K562 (cell line): ENCODE data around the gene SLC10A2. TPM values are rescaled to one million over a fixed set of nuclear protein-coding genes. Genes with fewer than 3 reads are reported as not detected.

Experiments used
- AFF1 ChIP-seq, 2 experiments: fragments of 450-650 bp; IDR thresholded peaks; 2 replicates each; pipeline ENCODE4 v1.6.1; 2018; ENCODE audit warnings: mild to moderate bottlenecking in 2 of 2, low read depth in 1 of 2; ENCODE audit not compliant: partially characterized antibody in 2 of 2
- ARID1B ChIP-seq: fragments of 450-650 bp; IDR thresholded peaks from 2 replicates; pipeline ENCODE4 v1.6.1; 2016; ENCODE audit warnings: antibody characterized with exemption, mild to moderate bottlenecking, inconsistent platforms
- MBD2 ChIP-seq: sonication (generic); IDR thresholded peaks from 2 replicates; pipeline ENCODE4 v1.6.1; 2016; ENCODE audit warnings: low read depth, borderline replicate concordance
- PCBP2 ChIP-seq: fragments of 200-400 bp; formaldehyde crosslinking; IDR thresholded peaks from 2 replicates; pipeline ENCODE4 v1.6.1; 2018; ENCODE audit warnings: low read length, low read depth, mild to moderate bottlenecking, moderate library complexity; ENCODE audit not compliant: poor library complexity, severe bottlenecking
- PKNOX1 ChIP-seq: fragments of 450-650 bp; IDR thresholded peaks from 2 replicates; pipeline ENCODE4 v1.6.1; 2016
- SIX5 ChIP-seq, 2 experiments: IDR thresholded peaks; 2 replicates each; pipeline ENCODE4 v1.6.1; 2011; ENCODE audit warnings: low read length in 2 of 2, borderline replicate concordance in 1 of 2, low read depth in 1 of 2, mild to moderate bottlenecking in 1 of 2, moderate library complexity in 1 of 2; ENCODE audit not compliant: insufficient read depth in 1 of 2
- SRSF3 ChIP-seq: fragments of 200-400 bp; formaldehyde crosslinking; IDR thresholded peaks from 2 replicates; pipeline ENCODE4 v1.6.1; 2016; ENCODE audit warnings: mild to moderate bottlenecking, low read length, moderate library complexity; ENCODE audit not compliant: insufficient read depth
- polyA plus RNA-seq, 8 experiments: library from polyadenylated mRNA; depleted of rRNA in 4 of 8; stranded (reverse) in 5 of 8; unstranded in 3 of 8; fragments of >200 nt; fragmentation: Nextera tagmentation in 2 of 8; fragmentation: Illumina TruSeq in 1 of 8; extraction: Ambion mirVana in 2 of 8; extraction: Trizol in 1 of 8; gene quantifications; 2 replicates each; pipeline versions ENCODE4 v1.2.1 to v1.2.3, GENCODE V29; 2011 to 2014; ENCODE audit warnings: inconsistent platforms in 1 of 8, missing spikeins in 1 of 8
- total RNA-seq, 7 experiments: library from RNA; depleted of rRNA in 6 of 7; stranded (reverse); fragments of >200 nt in 6 of 7; fragmentation: Illumina TruSeq in 2 of 7; extraction: Trizol in 2 of 7; gene quantifications; 2 replicates each; pipeline versions ENCODE4 v1.2.1 to v1.2.3, GENCODE V29; 2011 to 2021; ENCODE audit warnings: low replicate concordance in 1 of 7

SLC10A2 gene
- total and polyA plus RNA-seq, 9 of the 15 experiments (the other 6 are each of a cell fraction or from before 2014, with no cell fraction given): not detected

- TF ChIP-seq AFF1 (IDR thresholded peaks at IDR 0.05; ENCODE audit: low read depth in 1 of 2, partially characterized antibody in 2 of 2): no peak
- TF ChIP-seq PCBP2: no peak
- TF ChIP-seq SIX5 (IDR thresholded peaks at IDR 0.05; ENCODE audit: borderline replicate concordance in 1 of 2, insufficient read depth in 1 of 2, low read depth in 1 of 2, low read length in 2 of 2): no peak
- TF ChIP-seq PKNOX1: no peak
- no peak for TF ChIP-seq MBD2
- TF ChIP-seq SRSF3: no peak
- TF ChIP-seq ARID1B: no peak
Observed at GRCh38 chr13:103031332-103031873, 34.8 kb downstream of the SLC10A2 start (continued).
